Right lobe of liver (tissue), 6 donors: ENCODE data around the gene ZSWIM9. TPM values are rescaled to one million over a fixed set of nuclear protein-coding genes. Genes with fewer than 3 reads are reported as not detected.
A peak's percentile ranks its signal among the peaks of the same experiment; 100 is the strongest.

Experiments
- ATAC-seq, 4 donors: fragments of 200-7000 bp; cut with Tn5 transposase; one replicate each; pipeline ENCODE4 v1.9.1; 2020; ENCODE audit warnings: mild to moderate bottlenecking in 4 of 4, moderate library complexity in 4 of 4
- DNase-seq, 3 donors: peaks; one replicate each; pipeline ENCODE4 v3.0.0-alpha.2; 2020
- H3K27ac ChIP-seq, 3 donors: fragments of 200-600 bp; one replicate each; pipeline ENCODE4 v1.8.0; 2022
- H3K27me3 ChIP-seq, 2 donors: fragments of 200-600 bp; one replicate each; pipeline ENCODE4 v1.8.0; 2022
- H3K36me3 ChIP-seq, 4 donors: fragments of 200-600 bp; sonication (generic) in 1 of 4; one replicate each; pipeline versions ENCODE4 v1.5.1 to v1.8.0; 2017 to 2022; ENCODE audit warnings: control low read depth in 1 of 4
- H3K4me1 ChIP-seq, 4 donors: fragments of 200-600 bp; sonication (generic) in 1 of 4; one replicate each; pipeline versions ENCODE4 v1.5.1 to v1.8.0; 2017 to 2022; ENCODE audit warnings: control low read depth in 1 of 4
- H3K4me3 ChIP-seq, 3 donors: fragments of 200-600 bp; one replicate each; pipeline ENCODE4 v1.8.0; 2022
- H3K9me3 ChIP-seq, 4 donors: fragments of 200-600 bp; sonication (generic) in 1 of 4; one replicate each; pipeline versions ENCODE4 v1.5.1 to v1.8.0; 2017 to 2022; ENCODE audit warnings: control low read depth in 1 of 4
- POLR2A ChIP-seq: fragments of 450-650 bp; IDR thresholded peaks from one replicate; pipeline ENCODE4 v1.6.1; 2017; ENCODE audit warnings: antibody characterized with exemption, mild to moderate bottlenecking
- WGBS: methylation state at CpG from one replicate; pipeline ENCODE4 v1.1.6; 2018; ENCODE audit warnings: low coverage, low lambda C conversion rate; ENCODE audit not compliant: insufficient coverage; ENCODE audit errors: missing lambda C conversion rate; 5-methylcytosine and 5-hydroxymethylcytosine counted together
- intact Hi-C, 2 donors: fragments of 100-400 bp; cut with DNase I; formaldehyde crosslinking; loops; one replicate each; pipeline versions ENCODE4 v1.11.2 to v1.14.1; 2022
- total RNA-seq, 6 experiments: library from RNA; depleted of rRNA in 2 of 6; stranded (reverse); fragments of >200 nt in 2 of 6; fragmentation: NEBNext Ultra II Directional in 3 of 6; extraction: Animal tissue kit (Norgen Biotek cat#: 25700) in 3 of 6; gene quantifications; one replicate each; pipeline versions ENCODE4 v1.1.0 to v1.2.4, GENCODE V29; 2016 to 2023
- TF ChIP-seq, protein P1 (sequence below), 4 donors: fragments of 200-600 bp in 3 of 4; fragments of 450-650 bp in 1 of 4; IDR thresholded peaks; one replicate each; pipeline versions ENCODE4 v1.5.1 to v1.8.0; 2016 to 2022; ENCODE audit warnings: antibody characterized with exemption in 4 of 4, mild to moderate bottlenecking in 2 of 4
- donor health status: DM: no; HTN: yes; CAD: no.
- donor health status: DM: no; HTN: no; CAD: no.
- donor health status: DM: no; HTN: no; CAD: no.
- donor health status: DM: no; HTN: yes; CAD: no.
- donor health status: DM: no; HTN: yes; CAD: no.

The ZSWIM9 gene
- total RNA-seq, 6 experiments from 2014 or later = 1.5 to 2.5 (median 2.0) TPM

GRCh38 chr19:48123907-48124651, 46.4 kb upstream of the ZSWIM9 start:
- Histone ChIP-seq H3K27me3 (no peaks in the 10 kb centered on the region), H3K4me3 (no peak overlapping the region), H3K27ac (no peak overlapping the region), H3K36me3 (no peaks in the 10 kb centered on the region), H3K4me1 (no peaks in the 10 kb centered on the region), H3K9me3 (no peaks in the 10 kb centered on the region)
- ATAC-seq (peak in 1 of 4 donors; percentile 55), DNase-seq (no peak)
- 80% methylated on average over 9 of the region's 12 CpGs for WGBS
- TF ChIP-seq, protein P1, sequence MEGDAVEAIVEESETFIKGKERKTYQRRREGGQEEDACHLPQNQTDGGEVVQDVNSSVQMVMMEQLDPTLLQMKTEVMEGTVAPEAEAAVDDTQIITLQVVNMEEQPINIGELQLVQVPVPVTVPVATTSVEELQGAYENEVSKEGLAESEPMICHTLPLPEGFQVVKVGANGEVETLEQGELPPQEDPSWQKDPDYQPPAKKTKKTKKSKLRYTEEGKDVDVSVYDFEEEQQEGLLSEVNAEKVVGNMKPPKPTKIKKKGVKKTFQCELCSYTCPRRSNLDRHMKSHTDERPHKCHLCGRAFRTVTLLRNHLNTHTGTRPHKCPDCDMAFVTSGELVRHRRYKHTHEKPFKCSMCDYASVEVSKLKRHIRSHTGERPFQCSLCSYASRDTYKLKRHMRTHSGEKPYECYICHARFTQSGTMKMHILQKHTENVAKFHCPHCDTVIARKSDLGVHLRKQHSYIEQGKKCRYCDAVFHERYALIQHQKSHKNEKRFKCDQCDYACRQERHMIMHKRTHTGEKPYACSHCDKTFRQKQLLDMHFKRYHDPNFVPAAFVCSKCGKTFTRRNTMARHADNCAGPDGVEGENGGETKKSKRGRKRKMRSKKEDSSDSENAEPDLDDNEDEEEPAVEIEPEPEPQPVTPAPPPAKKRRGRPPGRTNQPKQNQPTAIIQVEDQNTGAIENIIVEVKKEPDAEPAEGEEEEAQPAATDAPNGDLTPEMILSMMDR (IDR thresholded peaks at IDR 0.05) = no peak
- TF ChIP-seq POLR2A = no peak
- intact Hi-C loops = no loop called here

GRCh38 chr19:48127561-48127960, 42.9 kb upstream of the ZSWIM9 start:
- DNase-seq (no peak), ATAC-seq (no peak)
- Histone ChIP-seq H3K36me3 (no peaks in the 10 kb centered on the region), H3K9me3 (no peaks in the 10 kb centered on the region), H3K27ac (no peak overlapping the region), H3K4me1 (no peaks in the 10 kb centered on the region), H3K27me3 (no peaks in the 10 kb centered on the region), H3K4me3 (no peak overlapping the region)
- intact Hi-C loops = no loop called here
- TF ChIP-seq, protein P1 (IDR thresholded peaks at IDR 0.05) = no peak
- TF ChIP-seq POLR2A = no peak
- WGBS = 100% methylated on average over 4 of the region's 6 CpGs

DNA sequence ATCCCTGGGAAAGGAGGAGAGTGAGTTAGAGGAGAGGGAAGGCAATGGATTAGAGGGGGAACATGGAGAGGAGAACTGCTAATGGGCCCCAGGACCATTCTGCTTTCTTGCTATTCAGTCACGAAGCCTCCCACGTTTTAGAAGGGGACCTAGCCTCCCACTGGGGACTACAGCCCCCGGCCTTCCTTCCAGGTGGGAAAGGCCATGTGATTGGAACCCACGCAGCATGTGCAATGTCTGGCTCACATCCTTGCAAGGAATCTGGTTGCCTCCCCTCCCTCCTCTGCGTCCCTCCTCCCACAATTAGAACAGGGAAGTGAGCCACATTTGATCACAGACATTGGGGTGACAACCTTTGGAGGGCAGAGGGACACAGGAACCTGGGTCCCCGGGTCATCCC, 37.4 kb upstream of the ZSWIM9 start:
- intact Hi-C loops = no loop called here
- no peaks in the 10 kb centered on the region for H3K36me3 ChIP-seq
- WGBS = 100% methylated on average over 1 of the region's 6 CpGs
- no peak for TF ChIP-seq POLR2A
- TF ChIP-seq, protein P1 (IDR thresholded peaks at IDR 0.05) = no peak
- H3K27ac ChIP-seq = no peak overlapping the region
- DNase-seq (no peak), ATAC-seq (no peak)
- H3K4me3 ChIP-seq = no peak overlapping the region
- H3K4me1 ChIP-seq = no peaks in the 10 kb centered on the region
- H3K9me3 ChIP-seq = no peaks in the 10 kb centered on the region
- no peaks in the 10 kb centered on the region for H3K27me3 ChIP-seq

GRCh38 chr19:48135411-48135810, 35.1 kb upstream of the ZSWIM9 start:
- ATAC-seq (peak in 3 of 4 donors; percentile 7 to 31 (median 30)), DNase-seq (no peak)
- intact Hi-C loops = no loop called here
- TF ChIP-seq, protein P1 (IDR thresholded peaks at IDR 0.05) = no peak
- no peak for TF ChIP-seq POLR2A
- H3K4me3 ChIP-seq = no peak overlapping the region
- H3K27me3 ChIP-seq = no peaks in the 10 kb centered on the region
- H3K4me1 ChIP-seq = no peaks in the 10 kb centered on the region
- H3K36me3 ChIP-seq = no peaks in the 10 kb centered on the region
- H3K27ac ChIP-seq = no peak overlapping the region
- no peaks in the 10 kb centered on the region for H3K9me3 ChIP-seq
- WGBS = 70% methylated on average over 5 of the region's 8 CpGs
